Astrocyte (in vitro differentiated cells and primary cell): ENCODE results near the gene CABP7. TPM values are rescaled to one million over a fixed set of nuclear protein-coding genes. Genes with fewer than 3 reads are reported as not detected.

Experiments
- DNase-seq: peaks from one replicate; pipeline ENCODE4 v3.0.0-alpha.2; 2010; ENCODE audit warnings: low read depth
- FAIRE-seq: peaks from 2 replicates; lab custom pipeline; 2011; peaks lifted over from hg19 to GRCh38; lab: Jason Lieb, UNC
- H2AFZ ChIP-seq: 2 replicates; pipeline ENCODE4 v1.6.0; 2012; ENCODE audit warnings: low read depth, low read length, inconsistent platforms
- H3K27ac ChIP-seq: 2 replicates; pipeline ENCODE4 v1.5.1; 2011; ENCODE audit warnings: low read depth, low read length, inconsistent platforms
- H3K27me3 ChIP-seq: 2 replicates; pipeline ENCODE4 v1.6.0; 2011; ENCODE audit warnings: low read length, inconsistent platforms; ENCODE audit not compliant: insufficient read depth
- H3K36me3 ChIP-seq: 2 replicates; pipeline ENCODE4 v1.5.1; 2011; ENCODE audit warnings: low read length, inconsistent platforms; ENCODE audit not compliant: insufficient read depth
- H3K4me1 ChIP-seq: 2 replicates; pipeline ENCODE4 v1.5.1; 2011; ENCODE audit warnings: low read length, inconsistent platforms; ENCODE audit not compliant: insufficient read depth
- H3K4me2 ChIP-seq: 2 replicates; pipeline ENCODE4 v1.6.0; 2012; ENCODE audit warnings: low read length, inconsistent platforms
- H3K4me3 ChIP-seq: 2 replicates; pipeline ENCODE4 v1.5.1; 2011; ENCODE audit warnings: low read depth, mild to moderate bottlenecking, low read length, inconsistent platforms; ENCODE audit not compliant: insufficient read depth
- H3K79me2 ChIP-seq: 2 replicates; pipeline ENCODE4 v1.6.0; 2012; ENCODE audit warnings: mild to moderate bottlenecking, low read length, inconsistent platforms; ENCODE audit not compliant: insufficient read depth
- H3K9ac ChIP-seq: 2 replicates; pipeline ENCODE4 v1.6.0; 2012; ENCODE audit warnings: mild to moderate bottlenecking, low read length, inconsistent platforms
- H3K9me3 ChIP-seq: 2 replicates; pipeline ENCODE4 v1.5.1; 2012; ENCODE audit warnings: low read depth, mild to moderate bottlenecking, low read length, inconsistent platforms; ENCODE audit not compliant: insufficient read depth
- H4K20me1 ChIP-seq: 2 replicates; pipeline ENCODE4 v1.6.0; 2012; ENCODE audit warnings: low read length, inconsistent platforms; ENCODE audit not compliant: insufficient read depth
- H3K27ac Mint-ChIP-seq: one replicate; pipeline ENCODE4 v1.8.0; 2021; ENCODE audit warnings: mild to moderate bottlenecking, mixed read lengths; ENCODE audit not compliant: unreplicated experiment
- H3K27me3 Mint-ChIP-seq: one replicate; pipeline ENCODE4 v1.8.0; 2021; ENCODE audit warnings: low read depth, mixed read lengths; ENCODE audit not compliant: unreplicated experiment
- H3K36me3 Mint-ChIP-seq: one replicate; pipeline ENCODE4 v1.8.0; 2021; ENCODE audit warnings: low read depth, mixed read lengths; ENCODE audit not compliant: unreplicated experiment
- H3K4me1 Mint-ChIP-seq: one replicate; pipeline ENCODE4 v1.8.0; 2021; ENCODE audit warnings: low read depth, mixed read lengths; ENCODE audit not compliant: unreplicated experiment
- H3K4me3 Mint-ChIP-seq: one replicate; pipeline ENCODE4 v1.8.0; 2021; ENCODE audit warnings: mild to moderate bottlenecking, moderate library complexity, mixed read lengths; ENCODE audit not compliant: unreplicated experiment
- H3K9me3 Mint-ChIP-seq: one replicate; pipeline ENCODE4 v1.8.0; 2021; ENCODE audit warnings: mild to moderate bottlenecking, mixed read lengths; ENCODE audit not compliant: unreplicated experiment
- EZH2 ChIP-seq: IDR thresholded peaks from 2 replicates; pipeline ENCODE4 v1.6.1; 2012; ENCODE audit warnings: mild to moderate bottlenecking, low read length, inconsistent platforms; ENCODE audit not compliant: insufficient read depth
- total RNA-seq: library from RNA; stranded (reverse); gene quantifications from 2 replicates; pipeline ENCODE4 v1.2.1, GENCODE V29; 2021
- TF ChIP-seq, protein P1 (sequence below): IDR thresholded peaks from 2 replicates; pipeline ENCODE4 v1.5.1; 2011; ENCODE audit warnings: low read depth, mild to moderate bottlenecking, inconsistent platforms, low read length, moderate library complexity; ENCODE audit not compliant: insufficient read depth

CABP7 gene
- total RNA-seq, 1 donor from 2014 or later, result not detected

DNA sequence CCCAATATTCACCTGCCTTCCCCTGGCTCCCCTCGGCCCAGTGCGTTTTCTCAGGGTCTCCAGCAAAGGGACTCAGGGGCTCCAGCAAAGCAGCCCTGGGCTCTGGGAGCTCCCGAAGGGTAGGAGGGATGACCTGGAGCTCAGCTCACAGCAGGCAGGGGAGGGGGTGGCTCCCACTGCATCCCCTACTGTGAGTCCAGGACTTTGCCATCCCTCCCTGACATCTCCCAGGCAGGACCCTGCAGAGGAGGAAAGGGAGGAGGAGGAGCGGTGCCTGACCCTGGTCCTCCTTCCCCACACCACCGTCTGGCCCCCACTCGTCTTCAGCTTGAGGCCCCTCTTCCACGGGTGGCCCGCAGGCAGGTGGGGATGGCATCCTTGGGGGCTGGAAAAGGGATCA is 5.0 kb downstream of the CABP7 start:
- no peak for DNase-seq
- Histone ChIP-seq H3K9me3 (no peaks in the 10 kb centered on the region), H2AFZ (no peak overlapping the region), H3K36me3 (no peaks in the 10 kb centered on the region), H3K4me3 (no peak overlapping the region), H3K27me3 (no peaks in the 10 kb centered on the region), H3K9ac (no peak overlapping the region), H3K4me1 (peaks cover 13% of the 10 kb centered on the region), H3K79me2 (no peaks in the 10 kb centered on the region), H3K27ac (no peak overlapping the region), H4K20me1 (peaks cover 5% of the 10 kb centered on the region), H3K4me2 (no peak overlapping the region)
- Mint-ChIP-seq H3K4me1 (no peaks in the 10 kb centered on the region), H3K9me3 (no peaks in the 10 kb centered on the region), H3K4me3 (no peak overlapping the region), H3K27me3 (peaks cover 40% of the 10 kb centered on the region), H3K27ac (no peak overlapping the region), H3K36me3 (no peaks in the 10 kb centered on the region)
- TF ChIP-seq, protein P1, sequence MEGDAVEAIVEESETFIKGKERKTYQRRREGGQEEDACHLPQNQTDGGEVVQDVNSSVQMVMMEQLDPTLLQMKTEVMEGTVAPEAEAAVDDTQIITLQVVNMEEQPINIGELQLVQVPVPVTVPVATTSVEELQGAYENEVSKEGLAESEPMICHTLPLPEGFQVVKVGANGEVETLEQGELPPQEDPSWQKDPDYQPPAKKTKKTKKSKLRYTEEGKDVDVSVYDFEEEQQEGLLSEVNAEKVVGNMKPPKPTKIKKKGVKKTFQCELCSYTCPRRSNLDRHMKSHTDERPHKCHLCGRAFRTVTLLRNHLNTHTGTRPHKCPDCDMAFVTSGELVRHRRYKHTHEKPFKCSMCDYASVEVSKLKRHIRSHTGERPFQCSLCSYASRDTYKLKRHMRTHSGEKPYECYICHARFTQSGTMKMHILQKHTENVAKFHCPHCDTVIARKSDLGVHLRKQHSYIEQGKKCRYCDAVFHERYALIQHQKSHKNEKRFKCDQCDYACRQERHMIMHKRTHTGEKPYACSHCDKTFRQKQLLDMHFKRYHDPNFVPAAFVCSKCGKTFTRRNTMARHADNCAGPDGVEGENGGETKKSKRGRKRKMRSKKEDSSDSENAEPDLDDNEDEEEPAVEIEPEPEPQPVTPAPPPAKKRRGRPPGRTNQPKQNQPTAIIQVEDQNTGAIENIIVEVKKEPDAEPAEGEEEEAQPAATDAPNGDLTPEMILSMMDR, result no peak
- TF ChIP-seq EZH2, result no peak
- no peak for FAIRE-seq

DNA sequence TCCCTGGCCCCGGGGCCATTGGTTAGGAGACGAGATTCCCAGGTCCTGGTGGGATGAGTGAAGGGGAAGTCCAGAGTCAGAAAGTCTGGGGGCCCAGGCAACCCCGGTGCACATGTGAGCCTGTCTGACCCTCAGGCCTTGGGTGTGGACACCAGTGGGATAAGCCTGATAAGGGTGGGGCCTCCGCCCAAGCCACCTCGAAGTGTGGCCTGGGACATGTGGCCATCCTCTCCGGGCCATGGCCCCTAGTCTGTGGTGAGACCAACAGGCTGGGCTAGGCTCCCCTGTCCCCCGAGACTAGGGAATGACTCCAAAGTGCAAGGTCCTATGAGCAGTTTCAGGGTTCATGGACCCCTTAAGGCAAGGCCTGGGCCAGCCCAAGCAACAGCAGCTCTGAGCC is 6.3 kb downstream of the CABP7 start:
- H3K9me3 ChIP-seq, result no peaks in the 10 kb centered on the region
- no peaks in the 10 kb centered on the region for H3K4me1 Mint-ChIP-seq
- no peak for DNase-seq
- peaks cover 13% of the 10 kb centered on the region for H3K4me1 ChIP-seq
- H2AFZ ChIP-seq, result no peak overlapping the region
- no peak overlapping the region for H3K4me2 ChIP-seq
- no peak overlapping the region for H3K9ac ChIP-seq
- H3K36me3 ChIP-seq, result no peaks in the 10 kb centered on the region
- H3K27ac ChIP-seq, result no peak overlapping the region
- H4K20me1 ChIP-seq, result peaks cover 5% of the 10 kb centered on the region
- no peaks in the 10 kb centered on the region for H3K79me2 ChIP-seq
- no peaks in the 10 kb centered on the region for H3K36me3 Mint-ChIP-seq
- no peaks in the 10 kb centered on the region for H3K27me3 ChIP-seq
- H3K9me3 Mint-ChIP-seq, result no peaks in the 10 kb centered on the region
- H3K4me3 Mint-ChIP-seq, result no peak overlapping the region
- no peak for FAIRE-seq
- TF ChIP-seq, protein P1, result no peak
- no peak for TF ChIP-seq EZH2
- H3K27ac Mint-ChIP-seq, result no peak overlapping the region
- no peak overlapping the region for H3K4me3 ChIP-seq
- peaks cover 40% of the 10 kb centered on the region for H3K27me3 Mint-ChIP-seq

DNA sequence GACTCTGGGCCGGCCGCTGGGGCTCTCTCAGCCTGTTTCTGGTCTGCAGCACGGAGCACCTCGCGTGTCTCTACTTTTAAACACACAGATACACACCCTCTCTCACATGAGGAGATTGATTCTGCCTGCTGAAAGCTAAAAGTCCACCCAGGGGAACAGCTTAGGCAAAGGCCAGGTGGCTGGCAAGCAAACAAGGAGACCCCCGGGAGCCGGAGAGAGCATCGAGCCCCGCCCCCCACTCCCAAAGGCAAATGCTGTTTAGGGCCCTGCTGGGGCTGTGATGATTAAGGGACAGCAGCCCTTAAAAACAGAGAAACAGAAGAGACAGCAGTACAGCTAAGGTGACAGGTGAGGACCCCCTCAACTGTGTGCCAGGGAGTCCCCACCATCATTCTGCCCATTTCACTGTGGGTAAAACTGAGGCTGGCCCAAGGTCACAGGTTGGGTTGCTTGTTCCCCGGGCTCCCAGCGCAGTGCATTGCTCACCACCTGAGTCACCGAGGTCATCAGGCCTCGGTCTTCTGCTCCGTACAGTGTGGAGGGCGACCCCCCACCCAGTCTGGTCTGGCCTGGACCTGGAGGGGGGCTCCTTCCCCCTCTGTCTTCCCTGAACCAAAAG is 6.8 kb downstream of the CABP7 start:
- Histone ChIP-seq H3K4me1 (peaks cover 13% of the 10 kb centered on the region), H3K79me2 (no peaks in the 10 kb centered on the region), H3K27ac (no peak overlapping the region), H3K4me3 (no peak overlapping the region), H3K9ac (no peak overlapping the region), H3K27me3 (no peaks in the 10 kb centered on the region), H3K9me3 (no peaks in the 10 kb centered on the region), H3K4me2 (peak overlapping the region; percentile 67), H2AFZ (no peak overlapping the region), H3K36me3 (no peaks in the 10 kb centered on the region), H4K20me1 (peaks cover under 1% of the 10 kb centered on the region)
- FAIRE-seq, result no peak
- TF ChIP-seq, protein P1, result no peak
- TF ChIP-seq EZH2, result no peak
- Mint-ChIP-seq H3K4me3 (no peak overlapping the region), H3K27me3 (peaks cover 37% of the 10 kb centered on the region), H3K4me1 (no peaks in the 10 kb centered on the region), H3K9me3 (no peaks in the 10 kb centered on the region), H3K27ac (no peak overlapping the region), H3K36me3 (no peaks in the 10 kb centered on the region)
- DNase-seq, result no peak
